H1 (cell line): ENCODE results near the gene AGPAT3. TPM values are rescaled to one million over a fixed set of nuclear protein-coding genes. Genes with fewer than 3 reads are reported as not detected.

Source experiments
- HDAC2 ChIP-seq, 2 experiments: fragments of 300-600 bp in 1 of 2; sonication (generic) in 1 of 2; IDR thresholded peaks; 2 replicates each; pipeline ENCODE4 v1.6.1; 2011 to 2012; ENCODE audit warnings: low read depth in 2 of 2, low read length in 2 of 2, mild to moderate bottlenecking in 2 of 2, moderate library complexity in 2 of 2, borderline replicate concordance in 1 of 2, inconsistent platforms in 1 of 2
- SP1 ChIP-seq: IDR thresholded peaks from 2 replicates; pipeline ENCODE4 v1.6.1; 2011; ENCODE audit warnings: low read depth, low read length
- YY1 ChIP-seq: IDR thresholded peaks from 2 replicates; pipeline ENCODE4 v1.6.1; 2011; ENCODE audit warnings: low read depth, mild to moderate bottlenecking, low read length
- polyA plus RNA-seq, 7 experiments: library from polyadenylated mRNA; depleted of rRNA in 3 of 7; stranded (reverse) in 5 of 7; unstranded in 2 of 7; fragments of >200 nt in 5 of 7; fragments of 200-250 nt in 2 of 7; gene quantifications; 1 replicate in 5 of 7; 2 replicates in 1 of 7; 4 replicates in 1 of 7; pipeline versions ENCODE4 v1.2.1 to v1.2.3, GENCODE V29; 2011 to 2013; ENCODE audit warnings: missing spikeins in 2 of 7, mixed read lengths in 2 of 7
- total RNA-seq: library from RNA; stranded (reverse); fragmentation: NEBNext Ultra II Directional; extraction: Animal tissue kit (Norgen Biotek cat#: 25700); gene quantifications from 2 replicates; pipeline ENCODE4 v1.2.1, GENCODE V29; 2021

Gene AGPAT3
- total and polyA plus RNA-seq, 2 of the 8 experiments (the other 6 are each of a cell fraction or from before 2014, with no cell fraction given): 5.8 to 7.3 TPM

DNA sequence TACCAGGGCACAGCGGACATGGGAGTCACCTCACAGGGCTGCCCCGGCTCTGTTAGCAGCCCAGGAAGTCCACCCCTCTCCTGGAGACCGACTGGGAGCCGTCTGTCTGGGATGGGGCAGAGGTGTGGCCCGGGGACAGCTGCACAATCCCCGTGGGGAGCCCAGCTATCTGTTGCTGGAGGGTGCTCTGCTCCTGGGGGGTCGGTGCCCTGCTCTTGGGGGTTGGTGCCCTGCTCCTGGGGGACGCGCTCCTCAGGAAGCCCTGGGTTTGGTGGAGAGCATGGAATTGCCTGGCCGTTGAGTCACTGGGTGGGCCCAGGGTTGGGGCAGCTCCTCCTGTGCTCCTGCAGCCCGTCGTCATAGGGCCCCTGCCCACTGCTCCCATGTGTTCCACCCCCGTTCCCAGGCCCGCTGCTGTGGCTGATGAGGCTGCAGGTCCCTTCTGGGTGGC is 39.3 kb downstream of the AGPAT3 start (continued):
- TF ChIP-seq HDAC2 (IDR thresholded peaks at IDR 0.05; ENCODE audit: borderline replicate concordance in 1 of 2, low read depth in 2 of 2, low read length in 2 of 2) (no peak), SP1 (no peak), YY1 (no peak)
